Omental fat pad (tissue), 4 donors: ENCODE results near the gene FBLN5. TPM values are rescaled to one million over a fixed set of nuclear protein-coding genes. Genes with fewer than 3 reads are reported as not detected.

ENCODE experiments used
- ATAC-seq: fragments of 150-250 bp; one replicate; pipeline ENCODE4 v1.9.1; 2016; ENCODE audit warnings: mild to moderate bottlenecking, moderate library complexity; ENCODE audit not compliant: low FRiP score
- DNase-seq: peaks from one replicate; pipeline ENCODE4 v3.0.0-alpha.2; 2019; ENCODE audit warnings: low spot score
- total RNA-seq, 4 donors: library from RNA; depleted of rRNA; stranded (reverse); fragments of >200 nt; gene quantifications; one replicate each; pipeline ENCODE4 v1.1.0, GENCODE V29; 2016
- TF ChIP-seq, protein P1 (sequence below), 3 donors: fragments of 450-650 bp; IDR thresholded peaks; one replicate each; pipeline ENCODE4 v1.5.1; 2016 to 2017; ENCODE audit warnings: antibody characterized with exemption in 3 of 3, mild to moderate bottlenecking in 3 of 3, moderate library complexity in 2 of 3

The FBLN5 gene
- total RNA-seq, 4 donors from 2014 or later = 119 to 282 (median 171) TPM

DNA sequence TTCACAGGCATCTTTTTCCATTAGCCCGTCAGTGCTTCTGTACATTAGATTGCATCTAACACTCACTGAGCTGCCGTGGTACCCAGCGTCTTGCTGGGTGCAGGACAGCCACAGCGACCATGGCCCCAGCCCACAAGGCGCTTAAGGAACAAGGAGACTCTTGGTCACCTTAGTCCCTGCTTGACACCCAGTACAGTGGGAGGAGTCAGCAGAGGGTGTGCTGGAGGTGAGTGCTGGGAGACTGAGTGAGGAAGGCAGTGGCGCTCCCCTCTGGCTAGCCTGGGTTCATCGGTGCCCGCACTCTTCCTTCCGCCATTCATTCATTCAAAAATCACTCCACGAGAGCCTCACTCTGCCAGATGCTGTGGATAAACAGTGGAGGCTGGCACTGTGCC, 21.8 kb downstream of the FBLN5 start:
- DNase-seq (no peak), ATAC-seq (no peak)
- TF ChIP-seq, protein P1, sequence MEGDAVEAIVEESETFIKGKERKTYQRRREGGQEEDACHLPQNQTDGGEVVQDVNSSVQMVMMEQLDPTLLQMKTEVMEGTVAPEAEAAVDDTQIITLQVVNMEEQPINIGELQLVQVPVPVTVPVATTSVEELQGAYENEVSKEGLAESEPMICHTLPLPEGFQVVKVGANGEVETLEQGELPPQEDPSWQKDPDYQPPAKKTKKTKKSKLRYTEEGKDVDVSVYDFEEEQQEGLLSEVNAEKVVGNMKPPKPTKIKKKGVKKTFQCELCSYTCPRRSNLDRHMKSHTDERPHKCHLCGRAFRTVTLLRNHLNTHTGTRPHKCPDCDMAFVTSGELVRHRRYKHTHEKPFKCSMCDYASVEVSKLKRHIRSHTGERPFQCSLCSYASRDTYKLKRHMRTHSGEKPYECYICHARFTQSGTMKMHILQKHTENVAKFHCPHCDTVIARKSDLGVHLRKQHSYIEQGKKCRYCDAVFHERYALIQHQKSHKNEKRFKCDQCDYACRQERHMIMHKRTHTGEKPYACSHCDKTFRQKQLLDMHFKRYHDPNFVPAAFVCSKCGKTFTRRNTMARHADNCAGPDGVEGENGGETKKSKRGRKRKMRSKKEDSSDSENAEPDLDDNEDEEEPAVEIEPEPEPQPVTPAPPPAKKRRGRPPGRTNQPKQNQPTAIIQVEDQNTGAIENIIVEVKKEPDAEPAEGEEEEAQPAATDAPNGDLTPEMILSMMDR (IDR thresholded peaks at IDR 0.05) = no peak

DNA sequence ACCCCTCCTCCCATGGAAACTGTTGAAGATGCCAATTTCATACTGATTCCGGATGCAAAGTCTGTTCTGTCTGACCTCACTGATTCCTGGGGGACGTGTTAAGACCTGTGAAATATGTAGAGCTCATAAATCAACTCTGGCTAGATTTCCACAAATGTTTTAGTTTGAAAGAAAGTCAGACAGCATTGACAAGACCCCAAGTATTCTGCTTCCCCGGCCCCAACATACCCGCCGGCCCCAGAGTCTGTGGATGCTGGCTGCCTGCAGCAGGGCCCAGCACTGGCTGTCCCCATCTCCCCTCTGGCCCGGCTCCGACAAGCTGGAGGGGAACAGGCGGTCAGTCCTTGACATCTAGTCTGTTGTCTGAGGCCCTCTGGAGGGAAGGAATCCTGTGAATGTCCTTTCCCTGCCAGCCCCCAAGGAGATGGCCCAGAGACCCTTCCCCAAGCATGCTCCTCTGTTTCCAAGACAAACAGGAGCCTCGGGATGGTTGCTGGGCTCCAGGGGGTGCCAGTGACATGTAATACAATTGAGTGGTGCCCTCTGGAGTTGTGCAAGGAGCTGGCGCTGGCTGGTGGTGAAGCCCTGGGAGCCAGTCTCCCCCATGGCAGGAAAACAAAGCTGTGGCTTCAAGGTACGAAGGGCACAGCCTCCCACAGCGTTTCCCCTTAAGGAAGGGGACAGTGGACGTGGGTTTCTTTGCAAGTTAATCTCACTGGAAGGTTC, 22.3 kb downstream of the FBLN5 start:
- TF ChIP-seq, protein P1 (IDR thresholded peaks at IDR 0.05) = no peak
- DNase-seq (no peak), ATAC-seq (no peak)

DNA sequence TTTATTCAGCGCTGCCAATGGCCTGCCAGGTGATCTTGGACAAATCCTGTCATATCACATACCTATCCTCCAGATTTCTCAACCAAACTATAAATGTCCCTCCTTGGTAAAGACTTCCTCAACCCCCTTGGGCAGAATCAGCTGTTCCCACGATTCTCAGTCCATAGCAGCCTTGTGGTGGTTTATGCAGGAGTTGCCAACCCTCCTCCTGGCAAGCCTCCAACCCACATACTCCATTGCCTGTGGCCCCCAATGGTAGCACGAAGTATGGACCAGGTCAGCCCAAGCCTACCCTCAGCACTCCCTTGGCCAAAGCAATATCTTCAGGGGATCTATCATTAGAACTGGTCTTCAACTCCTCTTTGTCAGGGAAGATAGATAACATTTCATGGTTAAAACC, 27.0 kb downstream of the FBLN5 start:
- TF ChIP-seq, protein P1 (IDR thresholded peaks at IDR 0.05) = no peak
- no peak for DNase-seq
- ATAC-seq = no peak

DNA sequence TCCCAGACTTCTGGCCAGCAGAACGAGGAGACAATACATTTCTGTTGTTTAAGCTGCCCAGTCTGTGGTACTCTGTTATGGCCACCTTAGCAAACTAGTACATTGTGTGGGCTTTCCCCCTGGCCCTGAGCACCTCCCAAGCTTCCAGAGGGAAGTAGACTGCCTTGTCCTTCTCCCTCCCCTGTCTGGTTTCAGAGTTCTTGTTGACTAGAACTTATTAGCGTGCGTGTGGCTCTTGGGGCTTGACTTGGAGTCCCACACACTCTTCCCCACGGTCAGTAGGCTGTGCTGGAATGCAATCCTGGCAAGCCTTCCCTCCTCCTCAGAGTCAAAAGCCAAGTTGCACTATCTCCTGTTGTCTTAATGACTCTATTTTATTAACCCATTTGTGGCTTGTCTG, 27.7 kb downstream of the FBLN5 start:
- ATAC-seq = no peak
- no peak for DNase-seq
- TF ChIP-seq, protein P1 (IDR thresholded peaks at IDR 0.05) = no peak

DNA sequence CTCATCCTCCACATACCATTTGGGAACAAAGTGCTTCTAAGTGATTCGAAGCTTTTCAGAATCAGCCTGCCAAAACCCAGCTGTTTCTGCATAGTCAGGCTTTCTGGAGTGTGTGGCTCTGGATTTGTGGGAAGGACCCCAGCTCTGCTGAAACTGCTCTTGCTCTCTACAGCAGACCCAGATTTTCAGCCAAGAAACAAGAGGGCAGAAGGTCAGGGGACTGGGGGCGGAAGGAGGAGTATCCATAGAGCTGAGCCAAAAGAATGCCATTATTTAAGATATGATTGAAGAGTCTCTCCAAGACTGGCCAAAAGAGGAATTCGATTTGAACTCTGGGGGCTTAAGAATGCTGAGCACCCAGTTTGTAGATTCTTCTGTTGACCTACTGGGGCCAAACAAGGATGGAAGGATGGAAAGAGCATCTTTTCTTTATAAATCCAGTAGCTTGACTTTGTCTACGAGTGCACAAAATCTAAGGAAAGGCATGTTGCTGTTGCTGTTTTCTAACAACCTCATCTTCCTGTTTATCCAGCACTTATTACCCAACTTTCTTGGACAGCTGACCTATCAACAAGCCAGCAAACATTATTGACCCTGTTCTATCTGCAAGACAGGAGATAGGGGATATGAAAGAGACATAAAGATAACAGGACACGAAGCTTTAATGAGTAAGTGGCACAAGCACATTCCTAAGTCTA, 29.2 kb downstream of the FBLN5 start:
- DNase-seq (no peak), ATAC-seq (no peak)
- TF ChIP-seq, protein P1 (IDR thresholded peaks at IDR 0.05) = no peak

DNA sequence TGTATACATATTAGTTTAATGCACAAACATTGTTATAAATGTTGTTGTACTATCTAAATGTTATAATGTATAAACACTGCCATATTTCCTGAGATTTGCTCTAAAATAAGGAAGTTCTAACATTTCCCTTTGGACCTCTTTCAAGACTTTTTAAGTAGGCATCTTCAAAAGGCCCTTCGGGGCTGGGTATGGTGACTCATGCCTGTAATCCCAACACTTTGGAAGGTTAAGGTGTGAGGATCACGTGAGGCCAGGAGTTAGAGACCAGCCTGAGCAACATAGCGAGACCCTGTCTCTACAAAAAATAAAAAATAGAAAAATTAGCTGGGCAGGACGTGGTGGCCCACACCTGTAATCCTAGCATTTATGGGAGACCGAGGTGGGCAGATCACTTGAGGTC, 35.5 kb downstream of the FBLN5 start:
- TF ChIP-seq, protein P1 (IDR thresholded peaks at IDR 0.05) = no peak
- ATAC-seq = no peak
- DNase-seq = no peak
